Right lobe of liver (tissue), 4 donors: ENCODE results near the gene CDH23.

Source experiments
- CTCF ChIP-seq, 4 donors: fragments of 200-600 bp in 3 of 4; fragments of 450-650 bp in 1 of 4; IDR thresholded peaks; one replicate each; pipeline versions ENCODE4 v1.5.1 to v1.8.0; 2016 to 2022; ENCODE audit warnings: antibody characterized with exemption in 4 of 4, mild to moderate bottlenecking in 2 of 4
- POLR2A ChIP-seq: fragments of 450-650 bp; IDR thresholded peaks from one replicate; pipeline ENCODE4 v1.6.1; 2017; ENCODE audit warnings: antibody characterized with exemption, mild to moderate bottlenecking
- donor health status: DM: no; HTN: no; CAD: no.
- donor health status: DM: no; HTN: no; CAD: no.
- donor health status: DM: no; HTN: yes; CAD: no.

- TF ChIP-seq CTCF (IDR thresholded peaks at IDR 0.05): no peak
- TF ChIP-seq POLR2A: no peak
These were observed 437.0 kb downstream of the CDH23 start for GRCh38 chr10:71833451-71834342.
